ENCODE data around the gene INTS7.

Gene INTS7

GRCh38 chr1:211978596-211978995 is 56.8 kb downstream of the INTS7 start:
- no peak for TF ChIP-seq CTCF (IDR thresholded peaks at IDR 0.05; ENCODE audit: low read depth, low read length, missing control alignments)
- no peak overlapping the region for H3K4me3 ChIP-seq (replicated peaks; ENCODE audit: low read depth, low read length)
- no peak for DNase-seq (ENCODE audit: extremely low read depth, low read depth)

- DNase-seq (ENCODE audit: extremely low read depth, low read depth), result no peak
- no peak overlapping the region for H3K4me3 ChIP-seq (replicated peaks; ENCODE audit: low read depth, low read length)
- no peak for TF ChIP-seq CTCF (IDR thresholded peaks at IDR 0.05; ENCODE audit: low read depth, low read length, missing control alignments)
Measured at GRCh38 chr1:211975152-211975941, 60.0 kb downstream of the INTS7 start.

DNA sequence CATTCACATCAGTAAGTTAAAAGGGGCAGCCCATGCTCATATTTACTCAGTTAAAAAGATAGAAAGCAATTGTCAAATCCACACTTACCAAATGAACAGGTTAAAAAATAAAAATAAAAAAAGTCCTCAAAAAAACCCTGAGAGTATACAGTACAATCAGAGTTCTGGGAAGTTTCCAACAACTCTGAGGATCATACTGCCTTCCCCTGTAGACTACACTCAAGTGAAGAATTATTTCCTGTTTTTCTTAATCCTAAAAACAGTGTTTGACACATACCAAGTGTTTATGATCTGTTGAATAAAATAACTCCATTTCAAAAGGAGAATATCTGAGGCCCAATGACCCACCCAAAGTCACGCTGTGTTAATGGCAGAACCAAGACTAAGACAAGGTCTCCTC is 61.8 kb downstream of the INTS7 start:
- no peak for DNase-seq (ENCODE audit: extremely low read depth, low read depth)
- no peak for TF ChIP-seq CTCF (IDR thresholded peaks at IDR 0.05; ENCODE audit: low read depth, low read length, missing control alignments)
- no peak overlapping the region for H3K4me3 ChIP-seq (replicated peaks; ENCODE audit: low read depth, low read length)

GRCh38 chr1:211968200-211968834 is 67.0 kb downstream of the INTS7 start:
- TF ChIP-seq CTCF (IDR thresholded peaks at IDR 0.05; ENCODE audit: low read depth, low read length, missing control alignments), result no peak
- H3K4me3 ChIP-seq (replicated peaks; ENCODE audit: low read depth, low read length), result no peak overlapping the region
- DNase-seq (ENCODE audit: extremely low read depth, low read depth), result no peak

- TF ChIP-seq CTCF (IDR thresholded peaks at IDR 0.05; ENCODE audit: low read depth, low read length, missing control alignments), result no peak
- no peak for DNase-seq (ENCODE audit: extremely low read depth, low read depth)
- no peak overlapping the region for H3K4me3 ChIP-seq (replicated peaks; ENCODE audit: low read depth, low read length)
Measured at GRCh38 chr1:211967704-211968103, 67.7 kb downstream of the INTS7 start.

GRCh38 chr1:211965108-211965805 is 70.1 kb downstream of the INTS7 start:
- TF ChIP-seq CTCF (IDR thresholded peaks at IDR 0.05; ENCODE audit: low read depth, low read length, missing control alignments), result no peak
- no peak for DNase-seq (ENCODE audit: extremely low read depth, low read depth)
- no peak overlapping the region for H3K4me3 ChIP-seq (replicated peaks; ENCODE audit: low read depth, low read length)

Measured in HFF-Myc (cell line).